ENCODE results near the gene DTX3. TPM values are rescaled to one million over a fixed set of nuclear protein-coding genes. Genes with fewer than 3 reads are reported as not detected.
"Not testable (repeated sequence)": the region's sequence is repeated elsewhere in the genome, so short reads cannot be mapped to it uniquely, and the experiment has no call there.

DTX3 gene
- 26.6 TPM for polyA plus RNA-seq (2013, experiment 1 of 2; ENCODE audit: insufficient read length)
- polyA plus RNA-seq (2013, experiment 2 of 2; ENCODE audit: insufficient read length), result 26.3 TPM

DNA sequence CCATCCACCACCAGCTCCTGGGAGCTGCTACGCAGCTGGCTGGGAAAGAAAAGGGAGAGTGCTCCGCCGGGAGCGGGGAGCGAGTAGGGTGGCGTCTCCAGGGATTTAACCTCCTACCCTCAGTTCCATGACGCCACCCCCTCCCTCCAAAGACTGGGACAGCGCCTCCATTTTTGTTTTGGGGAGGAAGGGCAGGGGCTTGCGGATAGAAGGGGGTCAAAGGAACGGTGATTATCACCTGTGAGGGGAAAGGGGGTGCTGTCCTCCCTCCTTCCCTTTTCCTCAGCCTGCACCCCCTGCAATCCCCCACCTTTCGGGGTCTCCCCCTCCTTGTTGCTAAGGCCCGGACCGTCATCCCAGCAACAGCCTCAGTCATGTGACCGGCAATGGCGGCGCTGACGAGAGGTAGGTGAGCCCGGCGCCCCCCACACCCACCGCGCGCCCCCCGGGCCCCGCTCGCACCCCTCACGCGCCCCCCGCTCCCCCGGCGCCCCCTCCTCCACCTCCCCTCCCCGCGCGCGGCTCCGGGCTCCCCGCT, at the start of gene DTX3:
DTX3 (plus strand) TSS at position 371 of the 538 bp plus-strand sequence. CDS start 1,694 bp downstream, outside the sequence.
- peak; percentile 23 for DNase-seq

DNA sequence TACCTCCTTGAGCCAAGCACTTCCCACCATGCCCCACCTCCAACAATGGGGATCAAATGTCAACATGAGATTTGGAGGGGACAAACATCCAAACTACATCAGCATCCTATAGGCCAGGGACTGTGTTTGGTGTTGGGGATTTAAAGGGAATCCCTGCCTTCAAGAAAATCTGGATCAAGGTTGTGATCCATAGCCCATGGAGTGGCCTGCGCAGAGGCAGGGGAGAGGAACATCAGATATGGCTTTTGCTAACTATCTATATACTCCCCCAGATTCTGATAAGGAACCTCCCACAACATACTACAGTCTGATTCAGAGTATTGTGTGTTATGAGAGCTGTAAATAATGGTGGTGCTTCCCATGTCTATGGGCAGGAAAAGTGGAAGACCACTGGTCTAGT, 49.7 kb upstream of the DTX3 start:
- no peak for DNase-seq

GRCh38 chr12:57558864-57559263, 45.8 kb upstream of the DTX3 start:
- no peak for DNase-seq

- no peak for DNase-seq
These were observed 44.1 kb upstream of the DTX3 start for GRCh38 chr12:57560516-57560915.

DNA sequence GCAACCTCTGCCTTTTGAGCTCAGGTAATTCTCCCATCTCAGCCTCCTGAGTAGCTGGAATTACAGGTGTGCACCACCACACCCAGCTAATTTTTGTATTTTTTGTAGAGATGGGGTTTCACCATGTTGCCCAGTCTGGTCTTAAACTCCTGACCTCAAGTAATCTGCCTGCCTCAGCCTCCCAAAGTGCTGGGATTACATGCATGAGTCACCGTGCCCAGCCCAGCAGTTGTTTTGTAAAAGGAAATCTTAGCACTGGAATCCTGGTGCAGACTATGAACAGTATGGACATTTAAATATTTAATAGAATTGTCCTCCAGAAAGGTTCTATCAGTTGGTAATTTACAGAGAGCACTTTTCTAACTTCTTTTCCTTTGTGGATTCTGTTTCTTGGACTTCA, 43.5 kb upstream of the DTX3 start:
- DNase-seq, result not testable (repeated sequence)

DNA sequence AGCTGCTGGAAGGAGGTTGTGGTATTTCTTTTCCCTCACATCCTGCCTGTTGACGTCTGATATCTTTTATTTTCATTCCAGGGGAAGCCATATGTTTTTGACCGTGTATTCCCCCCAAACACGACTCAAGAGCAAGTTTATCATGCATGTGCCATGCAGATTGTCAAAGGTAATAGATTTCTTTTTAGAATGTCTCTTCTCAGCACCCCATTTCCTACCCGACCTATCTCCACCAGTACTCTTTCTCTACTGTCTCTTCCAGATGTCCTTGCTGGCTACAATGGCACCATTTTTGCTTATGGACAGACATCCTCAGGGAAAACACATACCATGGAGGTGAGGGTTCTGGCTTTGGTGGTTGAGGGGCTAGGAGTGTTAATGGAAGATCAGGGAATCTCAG, 41.3 kb upstream of the DTX3 start:
- DNase-seq, result no peak

- DNase-seq, result no peak
These were observed 40.4 kb upstream of the DTX3 start for GRCh38 chr12:57564178-57564740.

DNA sequence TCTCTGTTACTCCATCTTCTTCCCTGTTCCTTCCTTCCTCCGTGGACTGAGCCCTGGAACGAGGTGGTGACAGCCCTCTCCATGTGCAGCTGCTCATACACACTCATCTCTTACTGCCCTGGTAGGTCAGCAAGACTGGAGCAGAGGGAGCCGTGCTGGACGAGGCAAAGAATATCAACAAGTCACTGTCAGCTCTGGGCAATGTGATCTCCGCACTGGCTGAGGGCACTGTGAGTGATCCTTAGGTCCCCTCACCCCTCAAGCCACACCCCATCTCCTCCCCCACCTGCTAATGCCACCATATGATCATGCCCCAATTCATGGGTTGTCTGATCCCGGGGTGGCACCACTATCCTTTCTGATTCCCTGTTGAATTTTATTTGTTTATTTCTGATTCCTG, 35.8 kb upstream of the DTX3 start:
- DNase-seq, result no peak

DNA sequence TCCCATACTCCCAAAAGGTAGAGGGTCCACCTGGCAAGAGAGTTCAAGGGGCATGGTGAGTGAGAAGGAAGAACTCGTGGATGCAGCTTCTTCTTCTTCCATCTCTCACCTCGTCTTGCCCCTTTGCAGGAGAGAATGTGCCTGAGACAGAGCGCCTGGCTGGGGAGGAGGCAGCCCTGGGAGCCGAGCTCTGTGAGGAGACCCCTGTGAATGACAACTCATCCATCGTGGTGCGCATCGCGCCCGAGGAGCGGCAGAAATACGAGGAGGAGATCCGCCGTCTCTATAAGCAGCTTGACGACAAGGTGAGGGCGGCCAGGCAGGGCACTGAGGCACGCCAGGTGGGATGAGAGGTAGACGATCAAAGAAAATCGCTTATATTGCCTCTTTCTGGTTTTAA, 34.8 kb upstream of the DTX3 start:
- DNase-seq, result no peak

DNA sequence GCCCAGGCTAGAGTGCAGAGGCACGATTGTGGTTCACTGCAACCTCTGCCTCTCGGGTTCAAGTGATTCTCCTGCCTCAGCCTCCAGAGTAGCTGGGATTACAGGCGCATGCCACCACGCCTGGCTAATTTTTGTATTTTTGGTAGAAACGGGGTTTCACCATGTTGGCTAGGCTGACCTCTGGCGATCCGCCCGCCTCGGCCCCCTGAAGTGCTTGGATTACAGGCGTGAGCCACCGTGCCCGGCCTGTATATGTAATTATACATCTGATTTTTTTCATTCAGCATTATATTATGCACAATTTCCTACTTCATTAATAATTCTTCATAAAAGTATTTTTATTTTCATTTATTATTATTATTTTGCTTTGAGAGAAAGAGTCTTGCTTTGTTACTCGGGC, 34.2 kb upstream of the DTX3 start:
- not testable (repeated sequence) for DNase-seq

DNA sequence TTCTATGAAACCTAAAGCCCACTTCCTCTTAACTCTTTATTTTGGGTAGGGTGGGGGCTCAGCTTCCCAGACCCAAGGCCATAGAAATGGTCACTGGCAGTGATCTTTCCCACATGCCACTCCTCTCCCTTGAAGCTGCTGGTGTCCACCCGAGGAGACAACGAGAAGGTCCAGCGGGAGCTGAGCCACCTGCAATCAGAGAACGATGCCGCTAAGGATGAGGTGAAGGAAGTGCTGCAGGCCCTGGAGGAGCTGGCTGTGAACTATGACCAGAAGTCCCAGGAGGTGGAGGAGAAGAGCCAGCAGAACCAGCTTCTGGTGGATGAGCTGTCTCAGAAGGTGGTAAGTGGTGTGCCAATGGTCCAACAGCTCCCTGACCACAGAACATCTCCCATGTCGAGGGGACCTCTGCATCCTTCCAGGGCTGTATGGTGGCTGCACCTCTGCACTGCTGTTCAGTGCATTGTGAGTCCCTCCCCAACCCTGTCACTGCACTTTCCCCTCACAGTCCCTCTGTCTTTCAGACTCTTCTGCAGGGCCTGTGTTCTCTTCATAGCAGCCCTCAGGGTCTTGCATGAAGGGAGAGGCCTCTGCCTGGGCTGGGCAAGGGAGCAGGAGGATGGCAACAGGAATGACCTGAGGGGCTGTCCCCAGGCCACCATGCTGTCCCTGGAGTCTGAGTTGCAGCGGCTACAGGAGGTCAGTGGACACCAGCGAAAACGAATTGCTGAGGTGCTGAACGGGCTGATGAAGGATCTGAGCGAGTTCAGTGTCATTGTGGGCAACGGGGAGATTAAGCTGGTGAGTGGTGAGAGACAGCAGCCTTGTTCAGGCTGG, 32.5 kb upstream of the DTX3 start:
- no peak for DNase-seq

GRCh38 chr12:57574795-57575194, 29.8 kb upstream of the DTX3 start:
- DNase-seq, result no peak

- DNase-seq, result no peak
These were observed 28.6 kb upstream of the DTX3 start for GRCh38 chr12:57575771-57576612.

GRCh38 chr12:57576613-57577160, 27.9 kb upstream of the DTX3 start:
- no peak for DNase-seq

DNA sequence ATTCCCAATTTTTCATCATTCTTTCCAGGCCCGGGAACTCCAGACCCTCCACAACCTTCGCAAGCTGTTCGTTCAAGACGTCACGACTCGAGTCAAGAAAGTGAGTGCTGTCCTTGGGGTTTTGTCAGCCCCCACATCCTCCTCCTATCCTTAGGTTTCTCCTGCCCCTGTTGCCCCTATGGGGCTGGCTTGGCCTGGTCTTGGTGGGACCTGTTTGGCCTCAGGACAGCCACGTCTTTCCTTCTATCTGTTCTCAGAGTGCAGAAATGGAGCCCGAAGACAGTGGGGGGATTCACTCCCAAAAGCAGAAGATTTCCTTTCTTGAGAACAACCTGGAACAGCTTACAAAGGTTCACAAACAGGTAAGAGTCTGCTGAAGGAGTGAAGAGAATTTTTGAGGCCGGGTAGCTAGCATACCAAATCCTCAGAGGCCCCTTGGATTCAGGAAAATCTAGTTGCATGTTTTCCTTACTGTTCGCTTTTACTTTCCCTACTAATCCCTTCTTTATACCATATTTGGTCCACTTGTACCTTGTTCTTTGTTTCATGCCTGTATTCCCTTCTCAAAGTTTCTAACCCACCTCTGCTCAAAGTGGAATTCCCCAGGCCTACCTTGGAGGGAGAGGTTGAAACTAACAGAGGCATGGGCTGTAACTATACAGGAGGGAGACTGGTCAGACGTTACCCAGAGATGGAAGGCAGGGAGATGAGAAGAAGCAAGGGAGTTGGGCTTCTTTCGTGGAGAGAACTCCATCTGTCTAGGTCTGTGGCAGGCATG, 26.5 kb upstream of the DTX3 start:
- no peak for DNase-seq

GRCh38 chr12:57579011-57579410, 25.6 kb upstream of the DTX3 start:
- no peak for DNase-seq

- DNase-seq, result no peak
These were observed 24.8 kb upstream of the DTX3 start for GRCh38 chr12:57579677-57580465.

DNA sequence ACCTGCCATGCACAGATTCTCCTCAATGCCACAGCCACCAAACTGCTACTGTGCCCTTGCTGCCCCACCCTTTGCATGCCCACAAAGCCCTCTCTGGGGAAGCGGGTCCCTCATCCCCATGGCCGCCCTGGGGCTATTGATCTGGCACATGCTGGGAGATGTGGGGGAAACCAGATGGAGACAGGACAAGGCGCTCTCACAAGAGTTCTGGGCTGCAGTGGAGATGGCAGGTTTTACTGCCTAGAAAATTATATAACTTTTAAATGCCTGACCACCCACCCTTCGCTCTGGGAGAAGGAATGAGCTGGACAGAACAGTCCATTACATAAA, 24.2 kb upstream of the DTX3 start:
- DNase-seq, result no peak

DNA sequence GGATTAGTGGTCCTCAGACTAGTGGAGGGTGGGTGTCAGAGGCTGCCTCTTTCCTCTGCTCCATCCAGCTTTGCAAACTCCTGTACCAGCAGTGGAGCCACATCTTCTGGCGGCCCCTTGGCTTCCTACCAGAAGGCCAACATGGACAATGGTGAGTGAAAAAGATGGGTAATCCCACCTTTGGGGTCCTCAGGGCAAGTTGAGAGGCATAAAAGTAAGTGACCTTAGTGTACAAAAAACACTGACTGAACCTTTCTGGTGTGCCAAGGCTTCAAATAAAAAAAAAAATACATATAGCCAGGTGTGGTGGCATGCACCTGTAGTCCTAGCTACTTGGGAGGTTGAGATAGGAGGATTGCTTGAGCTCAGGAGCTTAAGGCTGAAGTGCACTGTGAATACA, 22.8 kb upstream of the DTX3 start:
- no peak for DNase-seq

DNA sequence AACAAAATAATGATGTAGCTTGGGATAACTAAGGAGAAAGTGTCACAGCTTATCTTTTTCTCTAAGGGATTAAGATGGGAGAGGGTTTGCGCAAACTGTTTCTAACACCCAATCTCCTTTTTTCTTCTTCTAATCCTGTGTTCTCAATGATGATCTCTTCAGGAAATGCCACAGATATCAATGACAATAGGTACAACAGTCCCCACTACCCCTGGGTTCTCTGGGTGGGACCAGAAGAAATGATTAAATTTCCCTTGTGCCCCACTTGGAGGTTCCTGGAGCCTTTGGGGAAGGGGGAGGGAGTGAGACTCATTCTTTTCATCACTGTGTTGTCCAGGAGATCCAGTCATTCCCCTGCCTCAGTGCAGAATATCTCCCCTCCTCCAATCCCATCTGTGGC, 22.2 kb upstream of the DTX3 start:
- no peak for DNase-seq

Measured in fibroblast of skin of abdomen (primary cell).